Midbrain (tissue), 1 donor: ENCODE data around the gene TOP3A.
"Not testable (repeated sequence)": the region's sequence is repeated elsewhere in the genome, so short reads cannot be mapped to it uniquely, and the experiment has no call there.

ENCODE experiments used
- DNase-seq: peaks from one replicate; lab custom pipeline; 2025; lab: John Stamatoyannopoulos, UW

The TOP3A gene, protein sequence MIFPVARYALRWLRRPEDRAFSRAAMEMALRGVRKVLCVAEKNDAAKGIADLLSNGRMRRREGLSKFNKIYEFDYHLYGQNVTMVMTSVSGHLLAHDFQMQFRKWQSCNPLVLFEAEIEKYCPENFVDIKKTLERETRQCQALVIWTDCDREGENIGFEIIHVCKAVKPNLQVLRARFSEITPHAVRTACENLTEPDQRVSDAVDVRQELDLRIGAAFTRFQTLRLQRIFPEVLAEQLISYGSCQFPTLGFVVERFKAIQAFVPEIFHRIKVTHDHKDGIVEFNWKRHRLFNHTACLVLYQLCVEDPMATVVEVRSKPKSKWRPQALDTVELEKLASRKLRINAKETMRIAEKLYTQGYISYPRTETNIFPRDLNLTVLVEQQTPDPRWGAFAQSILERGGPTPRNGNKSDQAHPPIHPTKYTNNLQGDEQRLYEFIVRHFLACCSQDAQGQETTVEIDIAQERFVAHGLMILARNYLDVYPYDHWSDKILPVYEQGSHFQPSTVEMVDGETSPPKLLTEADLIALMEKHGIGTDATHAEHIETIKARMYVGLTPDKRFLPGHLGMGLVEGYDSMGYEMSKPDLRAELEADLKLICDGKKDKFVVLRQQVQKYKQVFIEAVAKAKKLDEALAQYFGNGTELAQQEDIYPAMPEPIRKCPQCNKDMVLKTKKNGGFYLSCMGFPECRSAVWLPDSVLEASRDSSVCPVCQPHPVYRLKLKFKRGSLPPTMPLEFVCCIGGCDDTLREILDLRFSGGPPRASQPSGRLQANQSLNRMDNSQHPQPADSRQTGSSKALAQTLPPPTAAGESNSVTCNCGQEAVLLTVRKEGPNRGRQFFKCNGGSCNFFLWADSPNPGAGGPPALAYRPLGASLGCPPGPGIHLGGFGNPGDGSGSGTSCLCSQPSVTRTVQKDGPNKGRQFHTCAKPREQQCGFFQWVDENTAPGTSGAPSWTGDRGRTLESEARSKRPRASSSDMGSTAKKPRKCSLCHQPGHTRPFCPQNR

DNA sequence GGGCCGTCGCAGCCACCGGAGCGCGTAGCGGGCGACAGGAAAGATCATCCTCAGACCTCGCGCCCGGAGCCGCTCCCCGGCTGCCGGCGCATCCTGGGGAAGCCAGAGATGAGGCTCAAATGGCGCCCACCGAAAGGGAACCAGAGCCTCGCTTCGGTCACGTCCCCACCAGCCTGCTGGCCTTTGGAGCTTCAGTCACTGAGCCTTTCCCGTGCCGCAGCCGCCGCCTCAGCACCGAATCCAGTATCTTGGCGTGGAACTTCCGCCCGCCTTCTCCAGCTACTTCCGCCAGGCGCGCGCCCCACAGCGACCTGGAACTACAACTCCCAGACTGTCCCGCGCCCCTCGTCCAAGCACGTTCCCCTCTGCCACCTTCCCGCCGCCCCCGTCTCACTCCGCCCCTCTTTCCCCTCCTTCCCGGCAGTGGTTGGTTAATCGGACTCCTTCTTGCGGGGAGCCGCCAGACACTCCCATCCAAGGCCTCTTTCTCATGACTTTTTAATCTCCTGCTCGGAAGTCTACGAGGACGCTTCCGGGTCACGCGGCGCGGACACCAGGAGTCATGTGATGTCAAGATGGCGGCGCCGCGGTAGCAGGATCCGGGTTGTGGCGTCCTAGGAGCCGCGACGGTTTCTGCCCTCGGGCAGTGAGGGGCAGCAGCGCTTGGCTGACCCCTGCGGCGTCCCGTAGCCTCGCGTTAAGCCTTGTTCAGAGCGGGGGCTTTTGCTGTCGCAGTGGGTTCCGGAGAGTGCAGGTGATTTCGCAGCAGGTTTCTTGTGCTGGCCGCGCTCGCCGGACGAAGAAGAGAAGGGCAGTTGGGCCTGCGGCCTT lies at the start of gene TOP3A, which contains the start of gene SMCR8:
Gene TOP3A, minus strand, starts transcription at position 264 of the 831 bp plus-strand sequence. Its CDS starts 216 bp downstream, at position 48.
Gene SMCR8, plus strand, starts transcription at position 563 of the 831 bp plus-strand sequence. CDS start 497 bp downstream, outside the sequence.
- peak; percentile 100 for DNase-seq

DNA sequence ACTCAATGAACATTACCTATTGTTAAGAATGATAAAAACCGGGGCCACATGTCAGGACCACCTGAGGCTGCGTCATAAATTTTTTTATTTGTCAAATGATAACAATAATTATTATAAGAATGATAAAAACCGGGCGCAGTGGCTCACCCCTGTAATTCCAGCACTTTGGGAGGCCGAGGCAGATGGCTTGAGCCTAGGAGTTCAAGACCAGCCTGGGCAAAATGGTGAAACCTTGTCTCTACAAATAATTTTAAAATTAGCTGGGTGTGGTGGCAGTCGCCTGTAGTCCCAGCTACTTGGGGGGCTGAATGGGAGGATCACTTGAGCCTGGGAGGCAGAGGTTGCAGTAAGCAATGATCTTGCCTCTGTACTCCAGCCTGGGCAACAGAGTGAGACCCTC lies 49.4 kb upstream of the TOP3A start:
- DNase-seq = no peak

DNA sequence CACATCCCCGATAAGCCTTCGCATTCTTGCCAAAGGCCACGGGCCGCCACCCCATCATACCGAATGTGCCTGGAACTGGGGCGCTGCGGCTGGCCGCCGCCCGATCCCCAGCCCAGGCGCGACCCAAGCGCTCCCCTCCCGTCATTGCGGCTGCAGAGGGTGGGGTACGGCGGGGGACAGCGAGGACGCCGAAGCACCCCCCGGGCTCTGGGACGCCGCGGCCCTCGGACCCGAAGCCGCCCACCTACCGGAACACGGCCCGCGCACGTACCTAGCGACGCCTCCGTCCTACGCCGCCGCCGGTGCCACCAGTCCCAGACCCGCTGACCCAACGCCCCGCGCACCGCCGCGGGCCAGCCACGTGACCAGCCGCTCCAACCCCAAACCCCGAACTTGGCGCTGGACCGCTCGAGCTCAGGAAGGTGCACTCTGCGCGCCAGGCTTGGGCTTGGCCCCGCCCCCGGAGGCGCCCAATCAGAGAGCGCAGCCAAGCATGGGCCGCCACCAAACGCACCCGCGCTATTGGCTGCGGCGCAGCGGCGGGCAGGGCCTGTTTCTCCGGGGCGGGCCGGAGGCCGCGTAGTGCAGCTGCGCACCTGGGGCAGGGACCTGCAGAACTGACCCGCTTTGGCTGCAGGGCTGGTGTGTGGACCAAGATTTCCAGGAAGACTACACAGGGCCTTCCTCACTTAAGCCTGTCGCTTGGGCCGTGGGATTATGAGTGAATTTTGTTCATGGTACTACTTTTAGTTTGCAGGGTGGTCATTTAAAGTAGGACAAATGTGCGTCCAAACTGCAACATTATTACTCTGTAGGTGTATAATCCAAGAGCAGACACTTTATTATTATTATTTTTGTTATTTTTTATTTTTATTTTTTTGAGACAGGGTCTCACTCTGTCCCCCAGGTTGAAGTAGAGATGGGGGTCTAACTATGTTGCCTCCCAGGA lies 48.6 kb upstream of the TOP3A start, which contains the start of gene SHMT1:
Gene SHMT1, minus strand, starts transcription at position 450 of the 949 bp plus-strand sequence. CDS start 7,569 bp downstream, outside the sequence.
- DNase-seq = peak; percentile 93

DNA sequence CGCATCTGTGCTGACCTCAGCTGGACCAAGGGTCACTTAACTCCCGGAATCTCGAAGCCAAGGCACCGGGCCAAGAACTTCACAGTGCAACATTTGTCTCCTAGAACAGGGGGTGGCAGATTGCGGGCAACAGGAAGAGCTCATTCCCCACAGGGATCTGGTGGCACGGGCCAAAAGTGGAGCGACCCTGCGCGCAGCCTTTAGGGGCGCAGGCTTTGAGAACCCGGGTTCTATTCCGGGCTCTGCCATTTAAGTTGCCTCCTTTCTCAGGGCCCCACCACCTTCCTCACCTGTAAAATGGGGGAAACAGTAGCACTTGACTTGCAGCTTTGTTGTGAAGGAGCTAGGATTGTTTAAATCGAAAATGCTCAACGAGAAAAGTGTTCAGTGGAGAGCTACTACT lies 47.9 kb upstream of the TOP3A start:
- DNase-seq = peak; percentile 90

DNA sequence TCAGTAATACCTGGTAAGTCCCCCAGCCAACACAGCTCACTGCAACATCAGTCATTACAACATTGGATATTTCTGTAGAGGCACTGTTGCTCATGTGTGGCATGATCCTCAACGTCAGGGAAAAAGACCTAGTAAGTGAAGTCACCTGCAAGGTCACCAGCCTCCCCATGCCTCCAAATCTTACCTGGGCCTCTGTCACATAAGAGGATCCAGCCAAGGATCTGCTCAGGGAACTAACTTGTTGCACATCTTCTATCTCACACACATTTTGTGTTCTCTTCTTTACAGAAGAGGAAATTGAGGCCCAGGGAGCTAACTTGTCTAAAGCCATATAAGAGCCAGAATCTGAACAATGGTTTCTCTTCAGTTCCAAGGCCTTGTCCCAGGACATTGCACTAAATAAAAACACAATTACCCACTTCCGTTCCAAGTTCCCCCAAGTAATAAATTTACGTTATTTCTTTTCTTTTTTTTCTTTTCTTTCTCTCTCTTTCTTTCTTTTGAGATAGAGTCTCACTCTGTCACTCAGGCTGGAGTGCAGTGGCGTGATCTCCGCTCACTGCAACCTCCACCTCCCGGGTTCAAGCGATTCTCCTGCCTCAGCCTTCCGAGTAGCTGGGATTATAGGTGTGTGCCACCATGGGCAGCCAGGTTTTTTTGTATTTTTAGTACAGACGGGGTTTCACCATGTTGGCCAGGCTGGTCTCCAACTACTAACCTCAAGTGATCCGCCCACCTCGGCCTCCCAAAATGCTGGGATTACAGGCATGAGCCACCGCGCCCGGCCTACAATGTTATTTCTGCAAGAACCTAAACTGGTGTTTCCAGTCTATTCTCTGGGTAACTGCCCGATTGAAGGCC lies 47.3 kb upstream of the TOP3A start:
- peak; percentile 32 for DNase-seq

DNA sequence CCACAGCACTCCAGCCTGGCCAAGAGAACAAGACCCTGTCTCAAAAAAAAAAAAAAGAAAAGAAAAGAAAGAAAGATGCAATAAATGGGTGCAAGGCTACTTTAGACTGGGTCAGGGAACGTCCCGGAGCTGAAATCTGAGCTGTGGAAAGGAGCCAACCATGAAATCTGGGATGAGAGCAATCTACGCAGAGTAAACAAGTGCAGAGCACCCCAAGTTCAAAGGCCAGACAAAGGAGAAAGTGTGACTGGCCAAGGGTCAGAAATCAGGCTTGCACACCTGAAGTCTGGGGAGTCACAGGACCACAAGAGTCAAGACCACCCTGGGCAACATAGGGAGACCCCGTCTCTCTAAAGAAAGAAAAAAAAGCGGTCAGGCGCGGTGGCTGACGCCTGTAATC lies 45.7 kb upstream of the TOP3A start:
- DNase-seq = no peak

DNA sequence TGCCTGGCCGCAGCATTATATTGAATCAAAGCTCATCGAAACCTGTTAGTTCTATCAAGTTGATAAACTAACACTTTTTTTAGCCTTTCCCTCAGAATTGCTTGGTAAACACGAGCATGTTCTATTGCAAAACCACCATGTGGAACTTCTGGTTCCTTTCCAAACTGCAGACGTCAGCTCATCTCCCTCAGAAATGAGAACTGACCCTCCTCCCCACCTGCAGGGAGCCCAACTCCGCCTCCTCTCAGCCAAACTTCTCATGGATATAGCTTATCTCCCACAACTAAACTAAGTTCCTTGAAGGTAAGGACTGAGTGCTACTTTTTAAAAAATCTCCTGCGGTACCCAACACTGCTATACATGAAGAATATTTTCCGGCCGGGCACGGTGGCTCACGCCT lies 41.8 kb upstream of the TOP3A start:
- peak; percentile 47 for DNase-seq

DNA sequence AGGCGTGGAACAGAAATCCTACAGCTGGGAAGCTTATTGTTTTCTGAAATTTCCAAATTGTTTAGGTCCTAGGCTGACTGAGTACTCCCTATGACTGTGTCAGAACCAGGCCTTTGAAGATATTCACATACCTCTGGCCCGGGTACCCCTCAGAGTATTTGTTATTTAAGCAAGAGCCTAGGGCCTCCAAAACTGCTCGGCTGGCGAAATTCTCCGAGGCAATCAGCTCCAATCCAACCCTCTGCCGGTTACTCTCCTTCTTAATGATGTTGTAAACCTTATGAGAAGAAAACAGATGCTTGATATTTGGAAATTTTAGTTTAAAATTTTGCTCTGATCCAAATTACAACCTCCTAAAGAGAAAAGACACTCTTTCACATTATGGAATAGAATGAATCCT lies 38.7 kb upstream of the TOP3A start:
- no peak for DNase-seq

DNA sequence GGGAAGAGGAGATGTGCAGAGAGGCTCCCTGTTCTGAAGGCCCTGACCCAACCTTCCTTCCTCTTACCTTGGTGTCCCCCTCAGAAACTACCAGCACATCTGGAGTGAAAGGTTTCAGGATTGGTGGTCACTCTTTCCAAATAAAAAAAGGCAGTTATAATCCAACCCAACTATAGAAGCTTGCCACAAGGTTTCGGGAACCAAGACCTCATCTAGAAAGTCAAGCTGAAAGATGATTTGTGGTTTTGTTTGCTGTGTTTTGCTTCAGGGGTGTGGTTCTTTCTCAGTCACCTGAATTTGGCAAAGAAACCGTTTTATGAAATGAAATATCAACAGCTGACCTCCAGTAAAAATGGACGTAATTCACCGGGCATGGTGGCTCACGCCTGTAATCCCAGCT lies 29.2 kb upstream of the TOP3A start:
- DNase-seq = no peak

DNA sequence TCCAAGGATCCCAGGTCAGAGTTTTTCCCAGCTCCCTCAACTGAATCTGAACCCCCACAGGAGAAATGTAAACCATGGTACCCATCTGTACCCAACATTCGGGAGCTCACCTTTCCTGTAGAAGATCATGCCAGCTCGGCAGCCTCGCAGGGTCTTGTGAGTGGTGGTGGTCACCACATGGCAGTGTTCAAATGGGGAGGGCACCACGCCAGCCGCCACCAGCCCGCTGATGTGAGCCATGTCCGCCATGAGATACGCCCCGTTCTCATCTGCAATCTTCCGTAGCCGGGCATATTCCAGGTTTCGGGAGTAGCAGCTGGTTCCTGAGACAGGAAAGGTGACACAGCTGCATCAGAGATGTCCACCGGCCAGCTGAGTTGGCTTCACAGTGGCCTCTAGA lies 25.1 kb upstream of the TOP3A start:
- no peak for DNase-seq

DNA sequence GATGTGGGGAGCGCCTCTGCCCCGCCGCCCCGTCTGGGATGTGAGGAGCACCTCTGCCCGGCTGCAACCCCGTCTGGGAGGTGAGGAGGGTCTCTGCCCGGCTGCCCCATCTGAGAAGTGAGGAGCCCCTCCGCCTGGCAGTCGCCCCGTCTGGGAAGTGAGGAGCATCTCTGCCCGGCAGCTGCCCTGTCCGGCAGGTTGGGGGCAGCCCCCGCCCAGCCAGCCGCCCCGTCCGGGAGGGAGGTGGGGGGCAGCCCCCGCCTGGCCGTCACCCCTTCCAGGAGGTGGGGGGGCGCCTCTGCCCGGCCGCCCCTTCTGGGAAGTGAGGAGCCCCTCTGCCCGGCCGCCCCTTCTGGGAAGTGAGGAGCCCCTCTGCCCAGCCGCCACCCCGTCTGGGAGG lies 23.4 kb upstream of the TOP3A start:
- DNase-seq = not testable (repeated sequence)

DNA sequence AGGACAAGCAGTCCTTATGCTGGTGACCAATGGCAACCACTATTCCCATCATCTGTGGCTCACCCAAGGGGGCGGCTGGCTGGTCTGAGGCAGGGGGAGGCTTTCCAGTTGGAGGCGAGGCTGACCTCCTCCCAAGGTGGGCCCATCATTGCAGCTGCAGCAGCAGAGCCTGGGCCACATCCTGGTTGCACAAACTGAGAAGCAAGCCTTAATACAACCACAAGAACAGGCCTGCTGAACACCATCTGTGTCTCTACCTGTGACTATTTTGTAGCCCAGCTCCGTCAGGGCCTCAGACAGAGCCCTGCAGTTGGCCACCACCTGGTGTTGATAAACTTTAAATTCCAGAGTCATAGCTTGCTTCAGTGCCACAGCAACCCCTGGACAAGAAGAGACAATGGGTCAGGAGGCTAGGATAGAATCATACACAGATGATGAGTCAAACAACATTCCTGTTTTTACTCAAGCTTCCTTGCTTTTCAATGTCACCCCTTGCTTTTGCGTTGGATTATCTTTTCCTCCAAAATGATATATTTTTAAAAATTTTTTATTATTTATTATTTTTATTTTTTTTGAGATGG lies 18.2 kb upstream of the TOP3A start:
- DNase-seq = no peak

DNA sequence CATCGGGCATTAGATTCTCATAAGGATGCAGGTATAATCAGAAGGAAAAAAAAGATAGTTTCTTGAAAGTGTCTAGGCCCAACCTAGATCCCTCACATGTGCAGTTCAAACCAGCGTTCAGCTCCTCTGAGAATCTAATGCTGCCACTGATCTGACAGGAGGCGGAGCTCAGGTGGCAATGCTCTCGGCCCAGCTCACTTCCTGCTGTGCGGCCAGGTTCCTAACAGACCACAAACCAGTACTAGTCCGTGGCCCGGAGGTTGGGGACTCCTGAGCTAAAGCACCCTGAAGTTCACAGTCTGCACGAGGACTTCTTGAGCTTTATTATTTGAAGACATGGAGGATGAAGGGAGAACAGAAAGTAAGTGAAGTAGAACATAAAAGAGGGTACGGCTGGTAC lies 17.1 kb upstream of the TOP3A start:
- DNase-seq = no peak

DNA sequence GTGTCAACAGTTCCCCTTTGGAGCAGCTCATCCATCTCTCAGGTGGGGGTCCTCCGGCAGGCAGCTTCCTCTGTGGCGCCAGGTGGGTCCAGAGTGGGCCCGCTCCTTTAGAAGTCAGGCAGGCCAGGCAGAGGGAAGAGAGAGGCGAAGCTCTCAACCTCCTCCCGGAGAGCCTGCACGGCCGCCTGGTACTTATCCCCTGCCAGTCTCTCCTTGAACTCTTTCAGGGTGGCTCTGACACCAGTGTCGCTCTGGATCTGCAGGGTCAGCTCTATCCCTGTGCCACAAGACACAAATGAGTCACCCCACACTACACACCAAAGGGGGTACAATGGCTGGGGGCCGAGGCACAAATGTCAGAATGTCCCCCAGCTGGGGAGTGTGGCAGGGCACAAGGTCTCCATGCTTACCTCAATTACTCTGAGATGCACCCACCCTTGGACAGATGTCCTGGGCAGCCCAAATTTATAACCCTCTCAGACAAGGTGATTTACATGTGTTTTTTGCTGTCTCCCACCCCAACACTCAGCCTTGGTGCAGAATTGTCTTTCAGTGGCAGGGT lies 13.9 kb upstream of the TOP3A start:
- DNase-seq = no peak

DNA sequence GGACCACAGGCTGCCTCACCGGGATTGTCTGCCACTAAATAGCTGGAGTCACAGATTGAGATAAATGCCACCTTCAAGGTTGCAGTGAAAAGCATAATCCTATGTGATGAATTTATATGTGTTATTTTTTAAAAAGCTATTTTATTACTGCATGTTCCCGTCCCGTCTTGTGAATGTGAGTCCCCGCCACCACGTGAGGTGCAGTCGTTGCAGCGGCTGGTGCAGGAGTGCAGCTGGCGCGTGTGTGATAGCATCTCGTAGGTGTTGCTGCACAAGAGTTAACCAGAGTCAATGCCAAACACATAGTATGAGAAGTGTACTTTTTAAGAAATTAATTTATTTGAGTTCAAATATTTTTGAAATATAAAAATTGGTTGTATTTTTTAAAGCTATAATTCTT lies 12.8 kb upstream of the TOP3A start:
- DNase-seq = no peak

DNA sequence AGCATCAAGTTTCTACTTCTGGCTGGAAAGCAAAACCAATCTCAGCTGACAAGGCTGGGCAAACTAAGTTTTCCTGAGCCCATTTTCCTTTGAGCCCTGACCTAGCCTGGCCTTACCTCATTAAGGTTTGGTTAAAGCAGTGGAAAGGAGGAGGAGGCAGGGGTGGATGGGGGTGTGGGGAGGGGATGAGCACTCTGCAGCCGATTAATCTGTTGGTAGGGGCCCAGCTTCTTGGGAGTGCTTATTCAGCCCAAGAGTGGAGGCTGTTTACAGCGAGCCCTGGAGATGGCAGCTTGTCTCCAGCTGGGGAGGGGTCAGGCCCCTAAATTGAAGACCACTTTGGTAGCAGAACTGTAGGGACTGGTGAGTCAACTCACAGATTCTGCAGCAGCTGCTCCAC lies 12.3 kb upstream of the TOP3A start:
- DNase-seq = no peak

DNA sequence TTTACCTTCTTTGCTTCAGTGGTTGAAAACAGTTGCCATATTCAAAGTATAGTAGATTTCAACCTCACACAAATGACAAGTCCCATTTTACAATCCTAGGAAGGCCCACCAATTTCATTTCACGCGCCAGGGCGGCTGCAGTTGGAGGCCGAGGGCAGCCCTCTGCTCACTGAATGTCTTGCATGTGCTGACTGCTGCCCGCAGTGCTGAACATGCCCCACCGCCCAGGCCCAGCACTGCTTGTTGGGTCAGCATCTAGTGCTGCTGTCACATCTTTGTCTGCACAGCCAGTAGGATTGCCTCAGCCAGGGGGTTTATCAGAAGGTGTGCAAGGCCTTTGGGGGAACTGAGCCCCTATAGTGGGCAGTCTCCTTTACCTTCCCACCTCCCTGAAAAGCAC lies 11.8 kb upstream of the TOP3A start:
- DNase-seq = no peak

DNA sequence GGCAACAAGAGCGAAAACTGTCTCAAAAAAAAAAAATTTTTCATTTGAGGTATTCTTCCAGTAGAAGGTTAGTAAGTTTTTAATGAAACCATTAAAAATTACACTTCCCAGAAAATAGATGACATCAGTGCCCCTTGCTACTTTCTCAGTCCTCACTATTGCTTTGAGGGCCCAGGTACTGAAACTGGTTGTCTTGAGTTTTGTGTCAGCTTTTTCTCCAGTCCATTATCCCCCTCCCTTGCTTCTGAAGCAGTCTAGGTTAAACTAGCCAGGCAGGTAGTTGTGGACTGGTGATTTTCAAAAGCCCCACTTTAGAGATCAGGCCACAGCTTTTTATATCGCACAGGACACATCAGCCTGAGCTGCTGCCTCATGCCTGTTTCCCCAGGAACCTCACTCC lies 11.2 kb upstream of the TOP3A start:
- no peak for DNase-seq
